Stimulated activated naive CD4-positive, alpha-beta T cell treated with Interleukin-2 at 50 U/mL for 16 hours (primary cell): ENCODE results near the gene POLRMT.
"Not testable (repeated sequence)": the region's sequence is repeated elsewhere in the genome, so short reads cannot be mapped to it uniquely, and the experiment has no call there.

Experiments
- DNase-seq: peaks from one replicate; lab custom pipeline; 2025; lab: John Stamatoyannopoulos, UW

Gene POLRMT

DNA sequence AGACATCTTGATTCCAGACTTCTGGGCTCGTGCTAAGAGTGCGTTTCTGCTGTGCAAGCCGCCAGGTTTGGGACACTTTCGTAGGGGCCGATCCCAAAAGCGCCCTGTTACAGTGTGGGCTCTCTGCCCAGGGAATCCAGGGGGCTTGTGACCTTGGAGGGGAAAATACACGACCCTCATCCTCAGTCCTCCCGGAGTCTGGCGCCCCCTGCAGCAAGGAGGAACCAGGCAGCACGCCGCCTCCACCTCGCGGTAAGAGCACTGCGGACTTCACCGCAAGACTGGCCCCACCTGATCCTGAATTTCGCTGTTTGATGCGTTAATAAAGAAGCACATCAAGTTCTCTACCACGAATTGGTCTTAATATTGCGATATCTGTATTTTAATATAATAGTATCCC is 5.2 kb downstream of the POLRMT start:
- DNase-seq, result no peak

DNA sequence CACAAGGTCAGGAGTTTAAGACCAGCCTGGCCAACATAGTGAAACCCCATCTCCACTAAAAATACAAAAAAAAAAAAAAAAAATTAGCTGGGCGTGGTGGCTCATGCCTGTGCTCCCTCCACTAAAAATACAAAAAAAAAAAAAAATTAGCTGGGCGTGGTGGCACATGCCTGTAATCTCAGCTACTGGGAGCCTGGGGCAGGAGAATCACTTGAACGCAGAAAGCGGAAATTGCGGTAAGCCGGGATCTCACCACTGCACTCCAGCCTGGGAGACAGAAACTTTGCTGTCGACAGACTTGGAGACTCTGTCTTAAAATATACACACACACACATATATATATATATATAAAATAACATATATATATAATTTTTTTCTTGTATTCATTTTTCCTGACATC is 6.8 kb downstream of the POLRMT start:
- not testable (repeated sequence) for DNase-seq

DNA sequence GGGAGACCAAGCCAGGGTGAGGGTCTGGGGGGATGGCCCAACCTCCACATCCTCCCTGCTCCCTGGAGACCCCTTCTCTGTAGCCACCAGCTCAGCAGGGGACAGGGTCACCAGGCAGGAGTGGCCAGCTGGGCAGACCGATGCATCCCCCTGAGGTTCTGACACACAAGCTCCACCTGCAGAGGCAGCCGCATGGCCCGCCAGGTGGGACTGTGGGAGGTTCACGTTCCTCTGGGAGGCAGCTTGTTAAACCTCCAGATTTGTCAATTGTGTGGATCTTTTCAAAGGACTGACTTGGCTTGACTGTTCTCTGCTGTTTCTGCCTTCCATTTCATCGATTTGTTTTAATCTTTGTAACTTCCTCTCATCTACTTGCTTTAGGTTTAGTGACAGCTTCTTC is 8.1 kb downstream of the POLRMT start:
- no peak for DNase-seq

DNA sequence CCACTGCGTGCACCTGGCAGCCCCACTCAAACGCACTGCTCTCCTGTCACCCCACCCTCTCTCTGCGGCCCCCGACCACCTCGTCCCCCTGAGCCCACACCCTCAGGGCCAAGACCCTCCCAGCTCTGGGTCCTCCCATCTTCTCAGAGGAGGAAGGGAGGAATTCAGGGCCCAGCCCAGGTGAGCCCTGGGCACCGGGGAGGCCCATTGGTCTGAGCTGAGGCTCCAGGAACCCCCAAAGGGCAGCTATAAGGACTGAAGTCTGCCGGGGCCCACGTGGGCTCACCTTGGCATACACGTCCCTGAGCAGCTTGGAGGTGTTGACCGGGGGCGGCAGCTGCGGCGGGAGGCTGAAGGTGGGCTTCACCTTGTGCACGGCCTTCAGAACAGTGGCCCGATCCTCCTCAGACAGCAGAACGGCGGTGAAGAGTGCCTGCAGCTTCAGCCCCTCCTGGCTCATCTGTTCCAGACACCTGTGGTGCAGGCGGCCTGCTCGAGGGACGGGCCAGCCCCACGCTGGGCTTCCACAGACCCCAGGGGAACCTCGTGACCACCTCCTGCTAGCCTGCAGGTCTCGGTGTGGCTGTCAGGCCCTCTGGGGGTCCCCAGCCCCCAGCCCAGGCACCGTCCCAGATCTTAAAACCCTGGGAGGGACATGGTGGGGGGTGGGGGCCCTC is 8.8 kb downstream of the POLRMT start:
- no peak for DNase-seq

DNA sequence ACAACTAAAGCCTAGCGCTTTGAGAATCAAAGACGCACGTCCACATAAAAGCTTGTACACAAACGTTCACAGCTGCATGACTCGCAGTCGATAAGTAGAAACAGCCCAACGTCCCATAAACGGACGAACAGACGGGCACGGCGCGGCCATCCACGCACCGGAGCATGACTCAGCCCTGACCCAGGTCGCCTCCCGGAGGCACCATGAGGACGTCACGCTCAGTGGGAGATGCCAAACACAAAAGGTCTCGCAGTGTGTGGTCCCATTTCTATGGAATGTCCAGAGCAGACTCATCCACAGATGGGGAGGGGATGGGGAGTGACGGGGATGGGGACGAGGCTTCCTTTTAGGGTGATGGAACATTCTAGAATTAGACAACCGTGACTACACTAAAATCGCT is 9.4 kb downstream of the POLRMT start:
- DNase-seq, result no peak

DNA sequence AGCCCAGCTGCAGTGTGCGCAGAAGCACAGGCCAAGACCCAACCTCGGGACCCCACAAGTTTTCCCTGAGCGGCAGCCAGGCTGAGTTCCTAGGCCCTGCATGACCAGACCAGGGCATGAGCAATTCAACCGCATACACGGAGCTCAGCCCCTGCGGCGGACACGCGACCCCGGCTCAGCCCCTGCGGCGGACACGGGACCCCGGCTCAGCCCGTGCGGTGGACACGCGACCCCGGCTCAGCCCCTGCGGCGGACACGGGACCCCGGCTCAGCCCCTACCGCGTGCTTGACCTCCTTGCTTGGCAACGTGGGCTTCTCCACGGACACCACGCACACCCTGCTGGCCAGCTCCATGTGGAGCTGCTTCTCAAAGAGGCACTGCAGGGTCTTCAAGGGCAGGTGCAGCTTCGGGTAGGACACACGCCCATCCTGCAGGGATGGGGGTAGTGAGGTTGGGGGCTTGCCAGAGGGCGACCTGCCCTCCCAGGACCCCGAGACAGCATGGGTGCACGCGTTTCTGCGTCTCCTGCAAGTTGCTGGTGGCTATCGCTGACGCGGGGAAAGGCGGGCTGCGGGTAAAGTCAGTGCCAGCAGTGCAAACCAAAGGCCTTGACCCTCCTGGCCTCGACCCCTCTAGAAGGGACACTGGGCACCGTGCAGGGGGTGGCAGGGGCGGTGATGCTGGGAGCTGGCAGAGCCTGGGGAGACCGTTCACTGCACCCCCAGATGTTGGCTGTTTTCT is 10.0 kb downstream of the POLRMT start:
- no peak for DNase-seq

DNA sequence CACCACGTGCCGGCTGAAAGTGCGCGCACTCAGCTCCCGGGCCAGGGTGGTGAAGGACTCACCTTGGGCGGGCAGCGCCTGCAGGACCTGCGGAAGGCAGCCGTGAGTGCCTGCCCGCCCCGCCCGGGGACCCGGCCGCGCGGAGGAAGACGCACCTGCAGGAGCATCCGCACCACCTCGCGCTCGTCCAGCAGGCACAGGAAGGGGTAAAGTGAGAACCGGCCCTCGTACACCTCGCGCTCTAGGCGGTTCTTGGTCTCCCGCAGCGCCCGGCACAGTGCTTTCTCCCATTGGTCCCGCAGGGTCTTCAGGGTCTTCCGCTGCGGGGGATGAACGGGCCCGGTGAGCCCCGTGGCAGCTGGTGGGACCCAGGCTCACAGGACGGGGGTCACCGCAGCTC is 10.7 kb downstream of the POLRMT start:
- DNase-seq, result no peak

DNA sequence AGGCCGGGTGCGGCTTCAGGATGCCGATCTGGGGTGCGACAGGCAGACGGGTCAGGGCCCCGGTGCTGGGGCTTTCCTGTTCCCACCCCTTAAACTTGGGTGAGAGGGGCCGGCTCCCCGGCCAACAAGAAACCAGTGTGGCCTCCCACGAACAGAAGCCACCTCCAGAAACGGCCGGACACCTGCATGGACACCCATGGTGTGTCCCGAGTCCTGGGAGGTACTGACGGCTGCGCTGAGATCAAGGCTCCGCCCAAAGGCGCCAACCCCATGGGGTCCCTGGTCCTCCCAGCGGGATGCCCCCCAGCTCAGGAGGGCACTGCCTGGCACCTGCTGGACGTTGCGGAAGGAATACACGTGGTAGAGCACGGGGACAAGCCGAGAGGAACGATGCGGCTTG is 11.5 kb downstream of the POLRMT start:
- DNase-seq, result no peak

DNA sequence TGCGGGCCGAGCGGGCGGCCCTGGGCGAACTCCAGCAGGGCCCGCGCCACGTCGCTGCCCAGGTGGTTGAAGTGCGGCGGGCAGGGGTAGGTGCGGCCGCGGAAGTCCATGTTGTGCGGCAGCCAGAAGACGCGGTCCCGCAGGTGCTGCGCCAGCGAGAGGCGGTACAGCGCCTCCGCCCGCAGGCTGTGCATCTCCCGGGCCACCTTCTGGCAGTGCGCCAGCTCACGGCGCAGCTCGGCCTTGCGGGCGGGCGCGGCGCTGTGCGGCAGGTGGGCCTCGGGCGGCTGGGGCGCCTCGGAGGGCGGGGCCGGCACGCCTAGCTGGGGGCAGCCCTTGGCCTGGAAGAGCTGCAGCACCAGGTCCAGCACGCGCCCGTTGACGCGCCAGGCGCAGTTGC is 12.1 kb downstream of the POLRMT start:
- DNase-seq, result not testable (repeated sequence)

DNA sequence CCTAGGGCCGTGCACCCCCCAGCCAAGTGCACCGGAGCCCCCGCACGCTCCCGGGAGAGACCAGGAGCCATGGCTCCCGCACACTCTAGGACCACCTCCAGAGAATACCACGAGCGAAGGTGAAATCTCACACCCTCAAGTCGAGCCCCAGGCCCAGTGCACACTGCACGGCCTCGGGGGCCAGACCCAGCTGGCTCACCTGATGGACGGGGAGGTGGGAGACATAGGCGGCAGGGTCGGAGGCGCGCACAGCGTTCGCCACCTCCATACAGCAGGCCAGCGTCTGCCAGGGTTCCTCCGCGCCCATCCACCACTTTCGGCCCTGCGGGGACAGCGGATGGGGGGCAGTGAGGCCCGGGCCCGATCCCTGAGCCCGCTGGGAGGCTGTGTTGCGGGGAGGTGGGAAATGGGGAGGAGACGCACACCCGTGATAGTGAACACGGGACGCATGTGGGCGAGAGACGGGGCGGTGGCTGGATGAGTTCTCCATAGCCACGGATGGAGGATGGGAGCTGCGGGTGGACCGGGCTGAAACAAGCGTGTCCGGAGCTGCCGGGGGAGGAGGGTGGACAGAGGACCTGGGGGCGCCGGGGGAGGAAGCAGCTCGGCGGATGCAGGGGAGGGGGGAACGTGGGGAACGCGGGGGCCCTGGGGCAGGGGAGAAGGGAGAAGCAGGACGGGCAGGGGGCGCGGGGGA is 13.0 kb downstream of the POLRMT start:
- DNase-seq, result no peak

DNA sequence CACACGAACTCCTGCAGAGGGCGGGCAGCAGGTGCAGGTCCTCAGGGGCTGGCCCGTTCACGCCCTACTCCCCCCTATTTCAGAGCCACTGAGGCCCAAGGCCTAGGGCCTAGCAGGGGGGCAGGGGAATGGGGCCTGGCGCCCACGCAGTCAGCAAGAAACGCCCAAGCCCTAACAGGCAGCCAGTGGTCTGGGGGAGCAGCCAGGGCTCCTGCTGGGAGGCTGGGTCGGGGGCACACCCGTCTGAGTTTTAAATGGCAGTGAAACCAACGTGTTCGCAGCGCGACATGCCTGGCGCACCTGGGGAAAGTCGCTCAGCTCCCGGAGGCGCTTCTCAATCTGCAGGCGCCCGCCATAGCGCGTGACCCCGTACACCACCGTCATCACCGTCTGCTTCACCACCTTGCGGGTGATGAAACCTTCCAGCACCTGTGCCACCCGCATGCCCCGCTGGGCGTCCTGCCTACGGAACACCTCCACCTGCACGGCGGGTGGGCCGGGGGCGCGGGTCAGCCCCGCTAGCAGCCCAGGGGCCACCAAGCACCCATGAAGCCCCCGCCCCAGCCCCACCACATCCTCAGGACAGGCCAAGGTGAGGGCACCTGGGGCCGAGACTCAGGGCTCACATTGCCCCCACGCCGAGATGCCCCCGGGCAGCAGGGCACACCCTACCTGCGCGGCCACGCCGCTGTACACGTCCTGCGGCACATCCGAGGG is 13.9 kb downstream of the POLRMT start:
- no peak for DNase-seq

DNA sequence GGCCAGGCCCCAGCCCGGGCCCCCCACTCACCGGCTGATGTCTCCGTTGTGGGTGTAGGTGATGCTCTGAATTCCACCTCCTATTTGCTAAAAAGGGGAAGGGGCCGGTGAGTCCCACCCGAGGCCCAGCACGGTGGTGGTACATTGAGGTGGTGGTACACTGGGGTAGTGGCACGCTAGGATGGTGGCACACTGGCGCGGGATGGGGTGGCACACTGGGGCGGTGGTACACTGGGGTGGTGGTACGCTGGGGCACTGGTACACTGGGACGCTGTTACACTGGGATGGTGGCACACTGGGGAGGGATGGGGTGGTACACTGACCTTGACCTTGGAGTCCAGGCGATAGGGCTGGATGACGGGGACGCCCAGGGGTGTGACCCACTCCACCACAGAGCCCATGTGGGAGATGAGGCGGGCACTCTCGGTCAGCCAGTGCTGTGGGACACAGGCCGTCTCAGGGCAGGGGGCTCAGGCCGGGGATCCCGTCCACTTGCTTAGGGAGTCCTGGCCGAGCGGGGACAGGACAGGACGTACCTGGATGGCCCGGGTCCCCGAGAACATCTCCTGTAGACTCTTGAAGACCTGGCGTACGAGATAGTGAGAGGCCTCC is 14.6 kb downstream of the POLRMT start:
- no peak for DNase-seq

DNA sequence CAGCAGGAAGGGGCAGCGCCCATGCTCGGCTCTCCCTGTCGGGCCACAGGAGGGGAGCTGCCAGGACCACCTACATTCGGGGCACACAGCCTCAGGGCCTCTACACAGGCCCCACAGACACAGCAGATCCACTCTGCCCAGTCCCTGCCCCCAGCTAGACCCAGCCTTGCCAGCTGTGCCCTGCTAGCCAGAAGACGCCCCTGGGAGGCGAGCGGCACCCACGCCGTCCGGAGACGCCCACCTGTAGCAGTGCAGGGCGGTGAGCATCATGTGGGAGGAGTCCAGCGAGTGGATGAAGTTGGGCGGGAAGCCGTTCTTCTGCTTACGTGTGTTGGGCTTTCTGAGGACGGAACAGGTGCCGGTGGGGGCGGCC is 15.1 kb downstream of the POLRMT start:
- no peak for DNase-seq

DNA sequence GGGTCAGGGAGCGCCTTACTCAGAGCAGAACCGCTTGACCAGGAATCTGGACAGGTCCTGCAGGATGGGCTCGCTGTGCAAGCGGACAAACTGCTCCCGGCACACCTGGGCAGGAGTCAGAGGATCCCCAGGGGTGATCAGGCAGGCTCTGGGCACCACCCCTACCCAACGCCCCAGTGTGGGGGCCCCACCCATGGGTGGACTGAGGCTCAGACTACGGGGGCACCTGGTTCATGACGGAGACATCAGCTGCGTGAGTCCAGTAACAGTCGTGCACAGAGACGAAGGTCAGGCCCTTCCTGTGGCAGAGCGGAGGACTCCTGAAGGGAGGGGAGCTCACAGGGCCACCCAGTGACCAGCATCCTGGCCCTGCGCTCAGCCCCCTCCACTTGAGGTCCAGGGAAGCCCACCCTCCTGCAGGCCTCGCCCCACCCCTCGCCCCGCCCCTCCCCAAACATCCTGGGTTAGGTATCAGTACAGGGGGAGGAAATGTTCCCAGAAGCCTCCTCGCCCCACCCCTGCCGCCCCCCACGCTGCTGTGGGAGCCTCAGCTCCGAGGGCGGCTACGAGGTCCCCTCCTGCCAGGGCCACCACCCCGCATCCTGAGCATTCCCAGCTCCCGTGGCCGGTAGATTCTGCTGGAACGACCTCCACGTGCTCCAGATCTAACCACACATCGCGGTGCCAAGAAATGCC is 15.6 kb downstream of the POLRMT start:
- no peak for DNase-seq

DNA sequence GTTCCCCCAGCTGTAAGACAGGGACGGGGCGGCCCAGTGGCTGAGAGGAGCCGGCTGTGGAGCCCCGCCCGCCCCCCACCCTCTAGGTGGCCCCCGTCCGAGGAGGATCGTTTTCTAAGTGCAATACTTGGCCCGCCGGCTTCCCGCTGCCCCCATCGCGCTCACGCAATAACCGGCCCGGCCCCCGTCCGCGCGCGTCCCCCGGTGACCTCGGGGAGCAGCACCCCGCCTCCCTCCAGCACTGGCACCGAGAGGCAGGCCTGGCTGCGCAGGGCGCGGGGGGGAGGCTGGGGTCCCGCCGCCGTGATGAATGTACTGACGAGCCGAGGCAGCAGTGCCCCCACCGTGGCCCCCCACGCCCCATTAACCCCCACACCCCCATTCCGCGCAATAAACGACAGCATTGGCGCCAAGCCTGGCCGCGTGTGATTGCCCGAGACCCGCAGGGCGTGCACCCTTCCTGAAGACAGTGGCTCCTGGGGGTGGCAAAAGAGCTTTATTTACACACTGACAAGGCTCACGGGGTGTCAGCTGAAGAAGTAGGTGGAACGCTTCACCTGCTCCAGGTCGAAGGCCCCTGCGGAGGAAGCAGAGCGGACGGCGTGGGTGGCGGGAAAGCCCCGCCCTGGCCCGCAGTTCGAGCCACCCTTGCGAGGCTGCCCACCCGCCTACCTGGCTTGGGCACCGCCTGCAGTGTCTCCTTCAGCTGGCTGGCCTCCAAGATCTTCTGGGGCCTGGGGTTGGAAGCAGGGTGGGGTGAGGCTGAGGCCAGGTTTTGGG is 16.4 kb downstream of the POLRMT start:
- no peak for DNase-seq

DNA sequence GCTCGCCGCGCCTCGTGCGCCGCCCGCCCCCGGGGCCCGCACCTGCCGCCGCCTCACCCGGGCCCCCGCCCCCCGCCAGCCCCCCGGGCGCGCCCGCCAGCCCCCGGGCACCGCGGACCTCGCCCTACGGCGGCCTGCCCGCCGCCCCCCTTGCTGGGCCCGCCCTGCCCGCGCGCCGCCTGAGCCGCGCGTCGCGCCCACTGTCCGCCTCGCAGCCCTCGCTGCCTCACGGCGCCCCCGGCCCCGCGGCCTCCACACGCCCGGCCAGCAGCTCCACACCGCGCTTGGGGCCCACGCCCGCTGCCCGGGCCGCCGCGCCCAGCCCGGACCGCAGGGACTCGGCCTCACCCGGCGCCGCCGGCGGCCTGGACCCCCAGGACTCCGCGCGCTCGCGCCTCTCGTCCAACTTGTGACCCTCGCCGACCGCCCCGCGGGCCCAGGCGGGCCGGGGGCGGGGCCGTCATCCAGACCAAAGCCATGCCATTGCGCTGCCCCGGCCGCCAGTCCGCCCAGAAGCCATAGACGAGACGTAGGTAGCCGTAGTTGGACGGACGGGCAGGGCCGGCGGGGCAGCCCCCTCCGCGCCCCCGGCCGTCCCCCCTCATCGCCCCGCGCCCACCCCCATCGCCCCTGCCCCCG is 17.2 kb downstream of the POLRMT start:
- DNase-seq, result no peak

DNA sequence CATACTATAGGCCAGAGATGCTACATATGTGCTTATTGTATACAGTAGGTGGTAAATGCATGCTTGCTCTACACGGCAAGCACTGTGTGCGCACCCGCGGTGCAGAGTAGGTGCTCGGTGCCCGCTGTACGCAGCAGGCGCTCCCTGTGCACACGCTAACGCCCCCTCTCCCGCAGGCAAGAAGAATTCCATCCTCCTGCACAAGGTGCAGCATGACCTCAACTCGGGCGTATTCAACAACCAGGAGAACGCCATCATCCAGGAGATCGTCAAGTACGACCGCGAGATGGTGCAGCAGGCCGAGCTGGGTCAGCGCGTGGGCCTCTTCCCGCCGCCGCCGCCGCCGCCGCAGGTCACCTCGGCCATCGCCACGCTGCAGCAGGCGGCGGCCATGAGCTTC is 17.7 kb downstream of the POLRMT start:
- no peak for DNase-seq

DNA sequence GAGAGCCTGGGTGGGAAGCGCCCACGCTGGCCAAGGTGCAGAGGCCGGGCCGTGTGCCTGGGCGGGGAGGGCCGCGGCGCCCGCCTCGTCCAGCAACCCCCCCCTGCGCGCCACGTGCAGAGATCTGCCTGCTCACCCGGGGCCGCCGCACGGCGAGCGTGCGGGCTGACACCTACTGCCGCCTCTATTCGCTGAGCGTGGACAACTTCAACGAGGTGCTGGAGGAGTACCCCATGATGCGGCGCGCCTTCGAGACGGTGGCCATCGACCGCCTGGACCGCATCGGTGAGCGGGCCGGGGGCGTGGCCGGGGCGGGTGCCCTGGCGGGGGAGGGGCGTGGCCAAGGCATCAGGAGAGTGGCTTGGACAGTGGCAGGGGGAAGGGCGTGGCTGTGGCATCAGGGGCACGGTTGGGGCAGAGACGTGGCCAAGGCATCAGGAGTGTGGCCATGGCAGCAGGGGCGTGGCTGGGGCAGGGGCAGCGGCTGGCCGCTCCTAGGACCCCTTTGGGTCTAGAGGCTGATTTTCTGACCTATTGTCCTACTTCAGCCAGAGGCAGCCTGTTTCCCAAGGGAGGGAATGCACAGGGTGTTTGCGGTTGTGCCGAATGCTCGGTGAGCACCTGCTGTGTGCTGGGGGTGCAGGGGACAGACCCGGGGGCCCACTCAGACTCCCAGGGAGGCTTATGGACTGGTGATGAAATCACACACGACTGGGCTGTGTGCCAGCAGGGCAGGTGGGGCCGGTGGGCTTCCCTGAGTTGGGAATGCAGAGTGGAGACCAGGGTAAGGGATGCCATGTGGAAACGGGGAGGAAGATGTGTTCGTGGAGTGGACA is 19.4 kb downstream of the POLRMT start:
- no peak for DNase-seq

DNA sequence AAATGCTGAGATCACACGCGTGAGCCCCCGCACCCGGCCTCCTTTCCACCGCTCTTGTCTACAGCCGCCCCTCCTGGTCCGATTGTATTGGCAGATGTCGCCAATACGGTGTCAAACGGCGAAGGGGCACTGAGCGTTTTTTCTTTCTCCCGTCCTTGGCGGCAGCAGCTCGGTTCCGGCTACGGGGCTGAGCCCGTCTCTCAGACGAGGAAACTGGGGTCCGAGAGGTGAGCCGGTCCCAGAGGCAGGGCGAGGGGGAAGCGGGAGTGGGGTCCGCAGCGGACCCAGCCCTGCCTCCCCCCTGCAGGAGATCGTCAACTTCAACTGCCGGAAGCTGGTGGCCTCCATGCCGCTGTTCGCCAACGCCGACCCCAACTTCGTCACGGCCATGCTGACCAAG is 20.4 kb downstream of the POLRMT start:
- DNase-seq, result no peak
